Measurements from ENCODE around the gene CST4.

The CST4 gene

GRCh38 chr20:23663180-23663579 is 25.7 kb downstream of the CST4 start:
- no peaks in the 10 kb centered on the region for H3K4me1 ChIP-seq (ENCODE audit: control insufficient read depth, insufficient read depth, low read length)
- H3K9me3 ChIP-seq (ENCODE audit: control insufficient read depth, insufficient read depth, low read depth, low read length) = no peaks in the 10 kb centered on the region
- H3K27ac ChIP-seq (ENCODE audit: extremely low read depth, low read depth, low read length) = no peak overlapping the region
- CTCF ChIA-PET = interaction anchor here (1.2 kb wide), 1 partner anchor 10 kb away, joined by 4 read pairs; no protein-coding TSS in a partner anchor
- H3K36me3 ChIP-seq (ENCODE audit: control insufficient read depth in 2 of 2, insufficient read depth in 1 of 2, low read length in 2 of 2) = no peaks in the 10 kb centered on the region
- H3K4me3 ChIP-seq (ENCODE audit: low read depth, low read length) = no peak overlapping the region
- TF ChIP-seq, protein P1, sequence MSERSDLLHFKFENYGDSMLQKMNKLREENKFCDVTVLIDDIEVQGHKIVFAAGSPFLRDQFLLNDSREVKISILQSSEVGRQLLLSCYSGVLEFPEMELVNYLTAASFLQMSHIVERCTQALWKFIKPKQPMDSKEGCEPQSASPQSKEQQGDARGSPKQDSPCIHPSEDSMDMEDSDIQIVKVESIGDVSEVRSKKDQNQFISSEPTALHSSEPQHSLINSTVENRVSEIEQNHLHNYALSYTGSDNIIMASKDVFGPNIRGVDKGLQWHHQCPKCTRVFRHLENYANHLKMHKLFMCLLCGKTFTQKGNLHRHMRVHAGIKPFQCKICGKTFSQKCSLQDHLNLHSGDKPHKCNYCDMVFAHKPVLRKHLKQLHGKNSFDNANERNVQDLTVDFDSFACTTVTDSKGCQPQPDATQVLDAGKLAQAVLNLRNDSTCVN (tag by site-specific recombination; optimal IDR thresholded peaks at IDR 0.05) = no peak
- no peak for TF ChIP-seq ZNF426 (tag by site-specific recombination; IDR thresholded peaks at IDR 0.05)
- POLR2A ChIA-PET = no interaction called here

- CTCF ChIA-PET = interaction anchor here (0.7 to 0.8 kb wide), 3 partner anchors 29 to 641 kb away, joined by 3 to 5 read pairs (median 3); no protein-coding TSS in a partner anchor
- POLR2A ChIA-PET = no interaction called here
- TF ChIP-seq ZNF2 (tag by site-specific recombination; IDR thresholded peaks at IDR 0.05) (no peak), WT1 (tag by site-specific recombination; IDR thresholded peaks at IDR 0.05) (no peak), PRDM1 (tag by site-specific recombination; IDR thresholded peaks at IDR 0.05) (no peak), ZNF571 (tag by site-specific recombination; IDR thresholded peaks at IDR 0.05) (no peak), ZNF221 (tag by site-specific recombination; IDR thresholded peaks at IDR 0.05; ENCODE audit: borderline replicate concordance) (no peak), ZNF785 (tag by site-specific recombination; IDR thresholded peaks at IDR 0.05) (no peak), ZFP3 (tag by site-specific recombination; IDR thresholded peaks at IDR 0.05; ENCODE audit: low read depth) (no peak), ZNF239 (tag by site-specific recombination; IDR thresholded peaks at IDR 0.05) (no peak), ZBTB21 (tag by site-specific recombination; IDR thresholded peaks at IDR 0.05) (no peak), ZNF175 (tag by site-specific recombination; IDR thresholded peaks at IDR 0.05) (no peak), TSHZ1 (tag by site-specific recombination; IDR thresholded peaks at IDR 0.05; ENCODE audit: borderline replicate concordance) (no peak), ZSCAN18 (tag by site-specific recombination; IDR thresholded peaks at IDR 0.05) (no peak), ZEB2 (tag by site-specific recombination; IDR thresholded peaks at IDR 0.05) (no peak), ZSCAN5A (tag by site-specific recombination; IDR thresholded peaks at IDR 0.05) (no peak), ZNF248 (tag by site-specific recombination; IDR thresholded peaks at IDR 0.05) (no peak), ZNF473 (tag by site-specific recombination; IDR thresholded peaks at IDR 0.05) (no peak)
- TF ChIP-seq, protein P2, sequence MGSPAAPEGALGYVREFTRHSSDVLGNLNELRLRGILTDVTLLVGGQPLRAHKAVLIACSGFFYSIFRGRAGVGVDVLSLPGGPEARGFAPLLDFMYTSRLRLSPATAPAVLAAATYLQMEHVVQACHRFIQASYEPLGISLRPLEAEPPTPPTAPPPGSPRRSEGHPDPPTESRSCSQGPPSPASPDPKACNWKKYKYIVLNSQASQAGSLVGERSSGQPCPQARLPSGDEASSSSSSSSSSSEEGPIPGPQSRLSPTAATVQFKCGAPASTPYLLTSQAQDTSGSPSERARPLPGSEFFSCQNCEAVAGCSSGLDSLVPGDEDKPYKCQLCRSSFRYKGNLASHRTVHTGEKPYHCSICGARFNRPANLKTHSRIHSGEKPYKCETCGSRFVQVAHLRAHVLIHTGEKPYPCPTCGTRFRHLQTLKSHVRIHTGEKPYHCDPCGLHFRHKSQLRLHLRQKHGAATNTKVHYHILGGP (tag by site-specific recombination; IDR thresholded peaks at IDR 0.05) = no peak
- TF ChIP-seq, protein P3, sequence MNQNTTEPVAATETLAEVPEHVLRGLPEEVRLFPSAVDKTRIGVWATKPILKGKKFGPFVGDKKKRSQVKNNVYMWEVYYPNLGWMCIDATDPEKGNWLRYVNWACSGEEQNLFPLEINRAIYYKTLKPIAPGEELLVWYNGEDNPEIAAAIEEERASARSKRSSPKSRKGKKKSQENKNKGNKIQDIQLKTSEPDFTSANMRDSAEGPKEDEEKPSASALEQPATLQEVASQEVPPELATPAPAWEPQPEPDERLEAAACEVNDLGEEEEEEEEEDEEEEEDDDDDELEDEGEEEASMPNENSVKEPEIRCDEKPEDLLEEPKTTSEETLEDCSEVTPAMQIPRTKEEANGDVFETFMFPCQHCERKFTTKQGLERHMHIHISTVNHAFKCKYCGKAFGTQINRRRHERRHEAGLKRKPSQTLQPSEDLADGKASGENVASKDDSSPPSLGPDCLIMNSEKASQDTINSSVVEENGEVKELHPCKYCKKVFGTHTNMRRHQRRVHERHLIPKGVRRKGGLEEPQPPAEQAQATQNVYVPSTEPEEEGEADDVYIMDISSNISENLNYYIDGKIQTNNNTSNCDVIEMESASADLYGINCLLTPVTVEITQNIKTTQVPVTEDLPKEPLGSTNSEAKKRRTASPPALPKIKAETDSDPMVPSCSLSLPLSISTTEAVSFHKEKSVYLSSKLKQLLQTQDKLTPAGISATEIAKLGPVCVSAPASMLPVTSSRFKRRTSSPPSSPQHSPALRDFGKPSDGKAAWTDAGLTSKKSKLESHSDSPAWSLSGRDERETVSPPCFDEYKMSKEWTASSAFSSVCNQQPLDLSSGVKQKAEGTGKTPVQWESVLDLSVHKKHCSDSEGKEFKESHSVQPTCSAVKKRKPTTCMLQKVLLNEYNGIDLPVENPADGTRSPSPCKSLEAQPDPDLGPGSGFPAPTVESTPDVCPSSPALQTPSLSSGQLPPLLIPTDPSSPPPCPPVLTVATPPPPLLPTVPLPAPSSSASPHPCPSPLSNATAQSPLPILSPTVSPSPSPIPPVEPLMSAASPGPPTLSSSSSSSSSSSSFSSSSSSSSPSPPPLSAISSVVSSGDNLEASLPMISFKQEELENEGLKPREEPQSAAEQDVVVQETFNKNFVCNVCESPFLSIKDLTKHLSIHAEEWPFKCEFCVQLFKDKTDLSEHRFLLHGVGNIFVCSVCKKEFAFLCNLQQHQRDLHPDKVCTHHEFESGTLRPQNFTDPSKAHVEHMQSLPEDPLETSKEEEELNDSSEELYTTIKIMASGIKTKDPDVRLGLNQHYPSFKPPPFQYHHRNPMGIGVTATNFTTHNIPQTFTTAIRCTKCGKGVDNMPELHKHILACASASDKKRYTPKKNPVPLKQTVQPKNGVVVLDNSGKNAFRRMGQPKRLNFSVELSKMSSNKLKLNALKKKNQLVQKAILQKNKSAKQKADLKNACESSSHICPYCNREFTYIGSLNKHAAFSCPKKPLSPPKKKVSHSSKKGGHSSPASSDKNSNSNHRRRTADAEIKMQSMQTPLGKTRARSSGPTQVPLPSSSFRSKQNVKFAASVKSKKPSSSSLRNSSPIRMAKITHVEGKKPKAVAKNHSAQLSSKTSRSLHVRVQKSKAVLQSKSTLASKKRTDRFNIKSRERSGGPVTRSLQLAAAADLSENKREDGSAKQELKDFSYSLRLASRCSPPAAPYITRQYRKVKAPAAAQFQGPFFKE (tag by site-specific recombination; IDR thresholded peaks at IDR 0.05; ENCODE audit: borderline replicate concordance) = no peak
Observed at GRCh38 chr20:23662276-23662870, 26.5 kb downstream of the CST4 start.

More at GRCh38 chr20:23662276-23662870, 26.5 kb downstream of the CST4 start:
- Histone ChIP-seq H3K4me3 (ENCODE audit: low read depth, low read length) (no peak overlapping the region), H3K4me1 (ENCODE audit: control insufficient read depth, insufficient read depth, low read length) (no peaks in the 10 kb centered on the region), H3K36me3 (ENCODE audit: control insufficient read depth in 2 of 2, insufficient read depth in 1 of 2, low read length in 2 of 2) (no peaks in the 10 kb centered on the region), H3K27ac (ENCODE audit: extremely low read depth, low read depth, low read length) (no peak overlapping the region), H3K9me3 (ENCODE audit: control insufficient read depth, insufficient read depth, low read depth, low read length) (no peaks in the 10 kb centered on the region)

Data from HEK293 (cell line).